Stimulated activated CD4-positive, alpha-beta T cell treated with anti-CD3 and anti-CD28 coated beads, TNF-alpha, amount 100 ng/mL, for 4 hours (primary cell): ENCODE measurements around the gene NDUFS8.

Experiments used
- DNase-seq, 3 experiments: peaks; one replicate each; pipeline ENCODE4 v3.0.0-alpha.2; 2020; ENCODE audit warnings: low read depth in 3 of 3

NDUFS8 gene

GRCh38 chr11:68002938-68003845 is 27.3 kb upstream of the NDUFS8 start:
- peak; percentile 30 to 49 (median 41) for DNase-seq

- peak; percentile 56 to 65 (median 59) for DNase-seq
Observed at GRCh38 chr11:68003846-68004550, 26.5 kb upstream of the NDUFS8 start, which contains the start of gene UNC93B1. TSS of gene UNC93B1 (minus strand) at chr11:68004097. CDS start at chr11:68004043, 54 bp downstream.

GRCh38 chr11:68004551-68005335 is 25.7 kb upstream of the NDUFS8 start:
- DNase-seq: no peak

GRCh38 chr11:68006606-68007166 is 23.8 kb upstream of the NDUFS8 start:
- no peak for DNase-seq

GRCh38 chr11:68007498-68008380 is 22.7 kb upstream of the NDUFS8 start:
- no peak for DNase-seq

GRCh38 chr11:68008381-68009337 is 21.8 kb upstream of the NDUFS8 start:
- no peak for DNase-seq

GRCh38 chr11:68009391-68010089 is 20.9 kb upstream of the NDUFS8 start:
- no peak for DNase-seq

- no peak for DNase-seq
Observed at GRCh38 chr11:68010090-68011041, 20.1 kb upstream of the NDUFS8 start, which contains the start of gene ALDH3B1. TSS of gene ALDH3B1 (plus strand) at chr11:68010327. CDS start at chr11:68015298, 4,971 bp downstream.

GRCh38 chr11:68011051-68011943 is 19.2 kb upstream of the NDUFS8 start:
- no peak for DNase-seq

- DNase-seq: no peak
Observed at GRCh38 chr11:68012044-68012842, 18.2 kb upstream of the NDUFS8 start.

- no peak for DNase-seq
Observed at GRCh38 chr11:68012843-68013610, 17.5 kb upstream of the NDUFS8 start.

GRCh38 chr11:68013611-68014156 is 16.8 kb upstream of the NDUFS8 start:
- no peak for DNase-seq

GRCh38 chr11:68014157-68014946 is 16.1 kb upstream of the NDUFS8 start:
- no peak for DNase-seq

- DNase-seq: no peak
Observed at GRCh38 chr11:68014947-68015447, 15.5 kb upstream of the NDUFS8 start.
